ENCODE data around the gene CHN1.

The CHN1 gene

GRCh38 chr2:174925046-174925784 is 80.0 kb downstream of the CHN1 start:
- DNase-seq: no peak

- DNase-seq: no peak
These were observed 81.0 kb downstream of the CHN1 start for GRCh38 chr2:174924061-174924693.

GRCh38 chr2:174919947-174920595 is 85.1 kb downstream of the CHN1 start:
- DNase-seq: no peak

DNA sequence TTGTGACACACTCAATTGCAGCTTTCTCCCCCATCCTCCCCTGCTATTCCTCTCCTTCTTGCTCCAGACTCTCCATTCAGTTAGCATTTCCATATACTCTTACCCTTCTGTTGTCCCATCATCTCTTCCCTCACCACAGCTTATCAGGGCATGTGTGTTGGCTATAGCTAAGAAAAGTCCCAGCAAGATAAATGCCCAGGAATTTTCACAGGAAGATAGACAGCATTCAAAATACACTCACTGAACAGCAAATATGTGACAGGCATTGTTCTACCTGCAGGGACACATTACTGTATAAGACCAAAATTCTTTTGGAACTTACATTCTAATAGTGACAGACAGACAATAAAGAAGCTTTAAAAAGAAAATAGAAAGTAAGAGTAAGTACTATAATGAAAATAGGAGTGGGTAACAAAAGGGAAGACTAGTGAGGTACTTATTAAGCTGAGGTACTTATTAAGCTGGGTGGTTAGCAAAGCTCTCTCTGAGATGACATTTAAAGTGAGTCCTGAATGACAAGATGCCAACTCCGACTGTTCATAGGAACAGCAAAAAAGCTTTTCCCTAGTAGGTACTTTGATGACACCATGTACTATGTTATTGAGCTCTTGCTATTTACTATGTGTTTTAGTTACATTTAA is 86.2 kb downstream of the CHN1 start:
- no peak for DNase-seq

DNA sequence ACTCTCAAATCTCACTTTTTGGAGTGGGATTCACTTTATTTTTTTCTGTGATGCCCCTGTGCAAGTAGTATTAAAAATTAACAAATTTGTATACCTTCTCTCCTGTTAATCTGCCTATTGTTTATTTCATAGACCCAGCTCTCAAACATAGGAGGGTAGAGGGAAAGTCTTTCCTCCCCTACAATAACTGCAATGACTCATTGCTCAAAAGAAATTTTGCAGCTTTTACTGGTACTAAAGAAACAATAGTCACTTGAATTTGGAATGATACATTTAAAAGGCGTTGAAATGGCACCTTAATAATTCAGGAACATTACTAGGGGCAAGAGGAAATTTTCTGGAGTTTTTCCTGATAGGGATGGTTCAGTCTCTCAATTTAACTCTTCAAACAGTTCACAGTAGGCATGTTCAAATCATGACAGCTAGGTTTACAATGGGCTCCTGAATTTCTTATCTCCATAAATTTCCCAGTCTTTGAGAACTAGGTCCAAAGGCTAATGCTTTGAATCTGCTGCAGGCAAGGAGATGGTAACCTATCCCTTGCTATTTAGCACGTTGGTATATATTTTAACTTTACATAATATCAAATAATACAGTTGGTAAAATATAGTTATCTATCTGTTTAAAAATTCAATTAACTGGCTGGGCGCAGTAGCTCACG is 88.8 kb downstream of the CHN1 start:
- DNase-seq: no peak

DNA sequence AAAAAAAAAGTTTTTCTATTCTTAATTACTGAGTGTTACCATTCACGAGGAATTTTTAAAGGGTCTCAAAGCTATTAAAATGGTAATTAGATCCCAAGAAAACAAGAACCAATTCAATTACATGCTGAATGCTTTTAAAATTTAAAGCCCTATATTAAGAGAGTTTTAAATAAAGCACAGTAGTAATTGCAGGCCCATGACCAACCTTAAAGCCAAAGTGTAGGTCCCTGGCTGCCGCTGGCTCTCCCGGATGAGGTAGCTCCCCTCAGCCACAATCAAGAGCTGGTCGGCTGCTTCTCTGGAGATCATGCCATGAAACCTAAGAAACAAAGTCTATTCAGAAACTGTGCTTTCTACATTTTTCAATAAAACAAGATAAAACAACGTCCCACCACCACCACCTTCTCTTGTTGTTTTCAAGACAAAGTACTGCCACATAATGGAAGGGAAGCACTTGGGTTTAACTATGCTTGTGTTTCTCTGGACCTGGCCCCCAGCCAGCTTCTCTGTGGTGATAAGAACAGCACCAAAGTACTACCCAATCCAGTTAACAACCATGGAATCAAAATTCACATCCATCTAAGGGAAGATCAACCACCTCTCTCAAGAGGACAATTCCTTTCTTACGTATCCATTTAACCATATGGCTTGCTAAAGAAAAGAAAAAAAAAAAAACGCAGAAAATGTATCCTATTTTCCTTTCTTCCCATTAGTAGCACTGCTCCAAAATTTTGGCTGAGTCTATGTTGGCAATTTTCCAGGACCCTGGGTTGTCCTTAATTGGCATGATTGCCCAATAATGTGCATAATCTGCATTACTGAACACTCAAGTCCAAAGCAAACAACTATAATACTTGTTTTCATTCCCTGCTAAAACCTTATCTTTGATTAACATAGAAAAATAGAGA is 90.1 kb downstream of the CHN1 start:
- peak in 18 of 58 donors; percentile 2 to 63 (median 18) for DNase-seq

GRCh38 chr2:174908284-174908683 is 96.9 kb downstream of the CHN1 start:
- DNase-seq: no peak

DNA sequence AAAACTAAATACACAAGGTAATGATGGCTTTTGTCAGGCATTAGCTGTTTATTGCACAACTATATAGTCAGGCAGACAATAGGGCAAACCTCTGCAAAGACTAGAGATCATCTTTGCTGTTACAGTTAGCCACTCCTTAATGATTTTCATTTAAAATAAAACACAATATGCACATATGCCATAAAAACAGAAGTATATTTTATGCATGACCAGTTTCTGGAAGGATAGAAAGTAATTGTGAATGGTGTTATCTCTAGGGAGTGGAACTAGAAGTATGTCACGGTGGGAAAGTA is 102.0 kb downstream of the CHN1 start:
- no peak for DNase-seq

DNA sequence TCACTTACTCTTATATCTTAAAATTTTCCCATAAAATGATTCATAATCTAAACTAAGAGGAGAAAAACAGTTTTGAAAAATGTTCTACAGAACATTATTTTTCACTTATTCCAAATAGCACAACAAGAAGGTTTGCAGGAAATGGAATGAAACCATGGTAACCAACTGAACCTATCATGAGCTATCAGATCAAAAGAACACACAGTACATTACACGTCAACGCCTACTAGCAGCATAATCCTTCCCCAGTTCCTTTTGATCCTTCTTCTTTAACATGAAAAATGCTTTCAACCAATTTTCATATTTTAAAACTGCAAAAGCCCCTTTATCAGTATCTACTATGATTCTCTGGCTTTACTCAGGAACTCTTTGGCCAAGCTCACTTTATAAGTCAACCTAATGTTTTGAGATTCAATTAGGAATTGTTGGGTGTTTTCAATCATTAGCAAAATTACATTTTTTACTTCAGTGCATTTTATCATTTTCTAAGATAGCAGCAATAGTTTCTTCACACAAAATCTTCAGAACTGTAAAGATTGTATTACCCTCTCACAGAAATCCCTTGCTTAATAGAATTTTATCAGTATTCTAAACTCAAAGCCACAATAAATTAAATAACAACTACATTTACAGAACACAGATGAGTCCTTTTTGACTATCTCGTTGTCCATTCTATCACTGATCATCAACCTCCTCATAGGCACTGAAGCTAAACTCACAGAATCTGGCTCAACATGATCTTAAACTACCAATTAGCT is 102.5 kb downstream of the CHN1 start:
- peak in 2 of 58 donors; percentile 19 to 28 for DNase-seq

GRCh38 chr2:174901075-174901474 is 104.1 kb downstream of the CHN1 start:
- peak in 8 of 58 donors; percentile 4 to 25 (median 12) for DNase-seq

GRCh38 chr2:174897286-174897685 is 107.9 kb downstream of the CHN1 start:
- no peak for DNase-seq

GRCh38 chr2:174893018-174893417 is 112.2 kb downstream of the CHN1 start:
- DNase-seq: no peak

- no peak for DNase-seq
These were observed 112.6 kb downstream of the CHN1 start for GRCh38 chr2:174892546-174892945.

DNA sequence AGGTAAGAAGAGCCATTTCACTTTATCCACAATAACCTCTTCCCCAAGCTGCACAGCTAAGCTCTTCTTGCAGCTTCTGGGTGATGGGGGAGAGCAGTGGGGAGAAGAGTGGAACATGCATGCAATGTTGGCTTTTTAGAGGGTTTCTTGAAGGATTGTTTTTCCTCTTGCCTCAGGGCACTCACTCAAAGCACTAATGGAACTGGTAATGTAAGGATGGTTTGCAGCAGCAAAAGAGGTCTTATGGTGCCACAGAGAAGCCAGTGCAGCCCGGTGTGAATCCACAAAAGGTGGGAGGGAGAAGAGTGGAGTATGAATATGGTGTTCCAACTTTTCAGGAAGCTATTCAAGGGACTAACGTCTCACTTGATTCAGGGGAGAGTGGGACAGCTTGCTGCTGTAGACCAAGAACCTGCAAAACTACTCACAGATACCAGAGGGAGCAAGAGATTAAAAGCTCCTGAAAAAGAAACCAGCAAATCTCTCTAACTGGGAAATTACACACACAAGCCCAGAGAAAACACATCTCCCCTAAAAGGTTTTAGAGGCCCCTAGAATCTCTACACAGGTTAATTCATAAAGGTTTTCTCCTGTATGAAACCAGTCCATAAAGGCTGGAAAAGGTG is 116.4 kb downstream of the CHN1 start:
- DNase-seq: no peak

GRCh38 chr2:174888146-174888545 is 117.0 kb downstream of the CHN1 start:
- no peak for DNase-seq

DNA sequence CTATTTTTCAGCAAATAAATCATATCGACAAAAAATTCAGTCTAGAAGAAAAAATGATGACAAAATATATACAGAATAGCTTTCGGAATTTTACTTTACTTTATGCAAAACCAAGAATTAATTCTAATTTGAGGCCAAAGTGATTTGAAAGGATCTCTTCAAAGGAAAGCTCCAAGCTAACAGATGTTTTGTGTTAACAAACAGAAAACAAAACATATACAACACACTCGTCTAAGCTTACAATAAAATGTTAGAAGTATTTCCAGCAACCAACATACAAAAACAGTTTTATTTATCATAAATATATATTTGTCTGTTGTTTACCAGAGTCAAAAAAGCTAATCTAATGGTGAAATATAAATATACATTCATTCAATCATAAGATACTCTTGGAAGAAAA is 122.8 kb downstream of the CHN1 start:
- no peak for DNase-seq

- no peak for DNase-seq
These were observed 123.5 kb downstream of the CHN1 start for GRCh38 chr2:174881678-174882077.

DNA sequence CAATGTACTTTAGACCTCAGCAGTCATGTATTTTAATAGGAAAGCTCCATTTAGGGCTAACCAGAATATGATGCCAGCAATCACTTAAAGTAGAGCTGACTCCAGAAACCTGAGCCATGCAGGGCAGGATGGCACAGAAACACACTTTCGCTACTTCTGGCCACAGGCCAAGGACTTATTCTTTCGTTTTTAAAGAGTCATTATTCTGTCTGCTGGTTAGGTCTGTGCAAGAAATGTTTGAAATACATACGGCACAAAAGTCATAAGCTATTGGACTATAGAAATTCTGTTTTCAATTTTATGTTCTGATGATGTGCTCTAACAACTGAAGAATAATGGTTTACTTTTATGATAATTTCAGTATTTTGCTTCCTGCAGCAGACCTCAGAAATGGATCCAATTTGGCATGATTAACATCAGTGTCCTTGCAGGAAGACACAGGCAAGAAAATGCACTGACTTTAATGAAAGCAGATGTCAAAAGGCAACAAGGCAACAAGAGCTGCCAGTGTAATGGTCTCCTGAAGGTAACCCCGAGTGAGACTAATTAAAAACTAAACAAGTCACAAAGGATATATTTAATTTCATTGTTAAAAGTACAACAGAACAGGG is 126.5 kb downstream of the CHN1 start:
- DNase-seq: peak in 3 of 58 donors; percentile 0 to 2 (median 0)

GRCh38 chr2:174877751-174878150 is 127.4 kb downstream of the CHN1 start:
- no peak for DNase-seq
